ENCODE data around the gene RFX3. TPM values are rescaled to one million over a fixed set of nuclear protein-coding genes. Genes with fewer than 3 reads are reported as not detected.

The RFX3 gene
- total RNA-seq, 1 experiment from 2014 or later = 9.9 TPM

- Histone ChIP-seq H4K20me1 (ENCODE audit: control insufficient read depth, insufficient read depth, insufficient read length) (no peaks in the 10 kb centered on the region), H3K79me1 (ENCODE audit: insufficient read depth, low read depth, low read length, poor library complexity, severe bottlenecking) (no peaks in the 10 kb centered on the region), H3K4ac (ENCODE audit: low read depth, low read length) (no peak overlapping the region), H2AFZ (ENCODE audit: low read length) (no peak overlapping the region), H3K9ac (ENCODE audit: extremely low read depth, insufficient read length, low read length) (no peak overlapping the region), H4K8ac (replicated peaks; ENCODE audit: insufficient read length, low read depth, low read length) (no peak overlapping the region), H4K91ac (ENCODE audit: insufficient read length, low read depth, low read length) (no peak overlapping the region), H2BK5ac (ENCODE audit: insufficient read length, low read length) (no peak overlapping the region), H3K27ac (ENCODE audit: insufficient read length, low read depth, low read length) (no peak overlapping the region), H2AK5ac (ENCODE audit: insufficient read length, low read length) (no peak overlapping the region), H3K56ac (ENCODE audit: insufficient read length, low read depth, low read length) (no peak overlapping the region), H4K5ac (ENCODE audit: insufficient read length, low read depth, low read length) (no peak overlapping the region), H3T11ph (ENCODE audit: low read length) (no peak overlapping the region), H2BK20ac (ENCODE audit: low read depth, low read length, poor library complexity, severe bottlenecking) (no peak overlapping the region), H3K23me2 (ENCODE audit: insufficient read length, low read depth, low read length, poor library complexity, severe bottlenecking) (no peaks in the 10 kb centered on the region), H3K4me2 (ENCODE audit: insufficient read depth, insufficient read length, low read length) (no peak overlapping the region), H3K27me3 (ENCODE audit: insufficient read depth, low read length) (no peaks in the 10 kb centered on the region), H3K79me2 (ENCODE audit: insufficient read depth, low read length) (no peaks in the 10 kb centered on the region), H3K14ac (ENCODE audit: insufficient read depth, low read length) (no peak overlapping the region), H3K18ac (ENCODE audit: insufficient read length, low read depth, low read length) (no peak overlapping the region), H2BK12ac (ENCODE audit: insufficient read length, low read depth, low read length) (no peak overlapping the region), H3K9me3 (ENCODE audit: control insufficient read depth, low read depth, low read length) (no peaks in the 10 kb centered on the region), H3K4me1 (ENCODE audit: insufficient read depth, low read length) (no peaks in the 10 kb centered on the region), H2BK15ac (ENCODE audit: low read depth, low read length) (no peak overlapping the region), H2BK120ac (ENCODE audit: low read depth, low read length, poor library complexity, severe bottlenecking) (no peak overlapping the region), H3K23ac (ENCODE audit: insufficient read length, low read depth, low read length) (no peak overlapping the region)
- DNase-seq = no peak
- no peaks in the 10 kb centered on the region for H3K27me3 Mint-ChIP-seq (ENCODE audit: low read depth)
- H3K4me3 Mint-ChIP-seq = no peak overlapping the region
- H3K27ac Mint-ChIP-seq = peak overlapping the region in 1 of 3 experiments; percentile 82; a peak in 2 of 7 replicates
- no CpG with 5 or more reads among the region's 2 CpGs for WGBS (ENCODE audit: extremely low coverage, insufficient read length, low lambda C conversion rate)
- TF ChIP-seq CTCF (conservative IDR thresholded peaks at IDR 0.05) = no peak
- no peaks in the 10 kb centered on the region for H3K36me3 Mint-ChIP-seq (ENCODE audit: insufficient read depth in 1 of 3, low read depth in 3 of 3)
- peaks cover 36 to 44% of the 10 kb centered on the region in 2 experiments for H3K4me1 Mint-ChIP-seq
- H3K9me3 Mint-ChIP-seq = no peaks in the 10 kb centered on the region
These were observed 17.7 kb downstream of the RFX3 start for GRCh38 chr9:3508078-3508431.

Measured in H9 (cell line).